PC-3 (cell line): ENCODE results near the gene ZCCHC2. TPM values are rescaled to one million over a fixed set of nuclear protein-coding genes. Genes with fewer than 3 reads are reported as not detected.

ENCODE experiments used
- ATAC-seq: fragments of 200-7000 bp; cut with Tn5 transposase; 2 replicates; pipeline ENCODE4 v1.9.1; 2020; ENCODE audit warnings: mild to moderate bottlenecking, moderate library complexity
- BruUV-seq: library from RNA; stranded (reverse); fragments of 400-500 nt; replicated peaks from 2 replicates; lab custom pipeline; 2021; lab: Mats Ljungman, UMichigan
- CTCF ChIA-PET: fragments of 300-600 bp; sonication (Branson Sonifier 250); formaldehyde crosslinking; loops from one replicate; lab custom pipeline; 2022; ENCODE audit warnings: antibody characterized with exemption; lab: Charles Lee
- POLR2A ChIA-PET: fragments of 300-600 bp; sonication (Branson Sonifier 250); formaldehyde crosslinking; loops from one replicate; lab custom pipeline; 2022; ENCODE audit warnings: antibody characterized with exemption; ENCODE audit not compliant: unreplicated experiment; lab: Charles Lee
- DNase-seq: peaks from one replicate; pipeline ENCODE4 v3.0.0-alpha.2; 2015
- H2AFZ ChIP-seq: fragments of 300-600 bp; sonication (generic); 2 replicates; pipeline ENCODE4 v1.6.0; 2016; ENCODE audit warnings: antibody characterized with exemption, low read length
- H3F3A ChIP-seq: fragments of 300-600 bp; sonication (generic); one replicate; pipeline ENCODE4 v1.6.0; 2017; ENCODE audit warnings: antibody characterized with exemption, low read length, control low read depth, mild to moderate bottlenecking; ENCODE audit not compliant: unreplicated experiment
- H3K27ac ChIP-seq: fragments of 300-600 bp; sonication (generic); 2 replicates; pipeline ENCODE4 v1.5.1; 2016; ENCODE audit warnings: mild to moderate bottlenecking, low read length
- H3K27me3 ChIP-seq: fragments of 300-600 bp; sonication (generic); 2 replicates; pipeline ENCODE4 v1.6.1; 2016; ENCODE audit warnings: low read length, mixed read lengths
- H3K36me3 ChIP-seq: fragments of 300-600 bp; sonication (generic); 2 replicates; pipeline ENCODE4 v1.6.1; 2016; ENCODE audit warnings: low read depth, mixed run types, low read length, mixed read lengths
- H3K4me1 ChIP-seq: fragments of 300-600 bp; sonication (generic); 2 replicates; pipeline ENCODE4 v1.5.1; 2016; ENCODE audit warnings: low read length; ENCODE audit not compliant: insufficient read depth
- H3K4me2 ChIP-seq: fragments of 300-600 bp; sonication (generic); 2 replicates; pipeline ENCODE4 v1.6.0; 2016; ENCODE audit warnings: low read length
- H3K4me3 ChIP-seq: fragments of 300-600 bp; sonication (generic); 2 replicates; pipeline ENCODE4 v1.5.1; 2016; ENCODE audit warnings: mild to moderate bottlenecking, low read length, mixed read lengths
- H3K79me2 ChIP-seq: fragments of 300-600 bp; sonication (generic); 2 replicates; pipeline ENCODE4 v1.6.1; 2017; ENCODE audit warnings: low read length, mixed read lengths
- H3K9ac ChIP-seq: fragments of 300-600 bp; sonication (generic); 2 replicates; pipeline ENCODE4 v1.6.0; 2016; ENCODE audit warnings: mild to moderate bottlenecking, low read length
- H3K9me2 ChIP-seq: fragments of 300-600 bp; sonication (generic); replicated peaks from 2 replicates; pipeline ENCODE4 v1.6.1; 2016; ENCODE audit warnings: mixed run types, low read length, mixed read lengths
- H3K9me3 ChIP-seq: fragments of 300-600 bp; sonication (generic); 2 replicates; pipeline ENCODE4 v1.6.1; 2016; ENCODE audit warnings: low read length, mixed read lengths
- H4K20me1 ChIP-seq: fragments of 300-600 bp; sonication (generic); 2 replicates; pipeline ENCODE4 v1.6.1; 2016; ENCODE audit warnings: low read length, mixed read lengths
- CTCF ChIP-seq: fragments of 300-600 bp; sonication (generic); conservative IDR thresholded peaks from 2 replicates; pipeline ENCODE4 v1.5.1; 2017; ENCODE audit warnings: antibody characterized with exemption, low read depth, mild to moderate bottlenecking, low read length
- EZH2 ChIP-seq: fragments of 300-600 bp; sonication (generic); IDR thresholded peaks from one replicate; pipeline ENCODE4 v1.6.1; 2017; ENCODE audit warnings: antibody characterized with exemption, mild to moderate bottlenecking, low read length; ENCODE audit not compliant: unreplicated experiment
- EZH2phosphoT487 ChIP-seq: fragments of 300-600 bp; sonication (generic); IDR thresholded peaks from 2 replicates; pipeline ENCODE4 v1.6.1; 2018; ENCODE audit warnings: mild to moderate bottlenecking, antibody characterized with exemption, low read length, borderline replicate concordance
- intact Hi-C: fragments of 100-400 bp; cut with micrococcal nuclease; formaldehyde crosslinking; loops from 2 replicates; pipeline ENCODE4 v1.9.0; 2023
- total RNA-seq: library from RNA; depleted of rRNA; stranded (reverse); fragments of >200 nt; gene quantifications from 2 replicates; pipeline ENCODE4 v1.2.3, GENCODE V29; 2014

The ZCCHC2 gene
- total RNA-seq, 1 experiment from 2014 or later: 17.3 TPM

GRCh38 chr18:62614494-62614893 is 91.7 kb downstream of the ZCCHC2 start:
- no TSS peak for BruUV-seq
- CTCF ChIA-PET: interaction anchor here (0.5 kb wide), 1 partner anchor 101 kb away, joined by 8 read pairs; the partner anchor contains the start of gene PHLPP1
- intact Hi-C loops: no loop called here

DNA sequence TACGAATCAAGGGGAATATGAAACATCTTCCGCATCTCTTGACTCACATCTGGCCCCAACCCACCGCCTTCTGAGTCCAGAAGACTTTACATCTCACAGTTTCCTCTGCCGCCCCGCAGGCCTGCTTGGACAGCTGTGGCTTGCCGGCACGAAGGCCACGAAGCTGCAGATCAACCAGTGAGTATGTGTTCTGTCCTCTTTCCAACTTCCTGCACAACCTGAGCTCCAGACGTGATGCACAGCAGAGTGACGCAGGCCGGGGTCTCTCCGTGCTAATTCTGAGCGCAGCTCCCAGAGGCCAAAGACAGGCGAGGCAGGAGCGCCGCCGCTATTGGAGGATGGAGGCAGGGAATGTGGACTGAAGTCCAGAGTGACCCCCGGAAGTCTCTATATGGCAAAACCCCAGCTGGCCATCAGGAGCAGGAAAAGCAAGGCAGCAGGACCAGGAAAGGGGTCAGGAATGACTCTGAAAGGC is 93.5 kb downstream of the ZCCHC2 start:
- no peak overlapping the region for H3K4me3 ChIP-seq
- ATAC-seq: no peak
- POLR2A ChIA-PET: no interaction called here
- no peak overlapping the region for H3K4me2 ChIP-seq
- H3K9ac ChIP-seq: no peak overlapping the region
- TF ChIP-seq CTCF (no peak), EZH2 (no peak), EZH2phosphoT487 (no peak)
- H3K9me3 ChIP-seq: no peaks in the 10 kb centered on the region
- BruUV-seq: no TSS peak
- no peaks in the 10 kb centered on the region for H4K20me1 ChIP-seq
- intact Hi-C loops: no loop called here
- CTCF ChIA-PET: no interaction called here
- H3K27me3 ChIP-seq: no peaks in the 10 kb centered on the region; the same call in 1 of the 2 replicates
- H3K4me1 ChIP-seq: no peaks in the 10 kb centered on the region
- H3K27ac ChIP-seq: no peak overlapping the region
- no peaks in the 10 kb centered on the region for H3K79me2 ChIP-seq
- no peaks in the 10 kb centered on the region for H3K9me2 ChIP-seq
- no peaks in the 10 kb centered on the region for H3F3A ChIP-seq
- DNase-seq: no peak
- H3K36me3 ChIP-seq: no peaks in the 10 kb centered on the region
- H2AFZ ChIP-seq: no peak overlapping the region

More at GRCh38 chr18:62614494-62614893, 91.7 kb downstream of the ZCCHC2 start:
- ATAC-seq (no peak), DNase-seq (no peak)
- Histone ChIP-seq H3K9ac (no peak overlapping the region), H2AFZ (no peak overlapping the region), H3F3A (no peaks in the 10 kb centered on the region), H3K36me3 (no peaks in the 10 kb centered on the region), H3K27ac (no peak overlapping the region), H3K79me2 (no peaks in the 10 kb centered on the region), H3K9me2 (no peaks in the 10 kb centered on the region), H3K9me3 (no peaks in the 10 kb centered on the region), H3K4me2 (no peak overlapping the region), H4K20me1 (no peaks in the 10 kb centered on the region), H3K27me3 (no peaks in the 10 kb centered on the region; the same call in 1 of the 2 replicates), H3K4me1 (no peaks in the 10 kb centered on the region), H3K4me3 (no peak overlapping the region)
- TF ChIP-seq EZH2: no peak
- TF ChIP-seq CTCF: no peak
- TF ChIP-seq EZH2phosphoT487: no peak
- POLR2A ChIA-PET: no interaction called here

- H3K4me3 ChIP-seq: no peak overlapping the region
- no peaks in the 10 kb centered on the region for H3K79me2 ChIP-seq
- intact Hi-C loops: no loop called here
- no peak overlapping the region for H3K27ac ChIP-seq
- H3K9me3 ChIP-seq: no peaks in the 10 kb centered on the region
- no peaks in the 10 kb centered on the region for H4K20me1 ChIP-seq
- POLR2A ChIA-PET: no interaction called here
- no peak for ATAC-seq
- no peak overlapping the region for H2AFZ ChIP-seq
- CTCF ChIA-PET: no interaction called here
- no peak overlapping the region for H3K9ac ChIP-seq
- TF ChIP-seq CTCF (no peak), EZH2phosphoT487 (no peak), EZH2 (no peak)
- no peaks in the 10 kb centered on the region for H3F3A ChIP-seq
- no peaks in the 10 kb centered on the region for H3K4me1 ChIP-seq
- no peak overlapping the region for H3K4me2 ChIP-seq
- H3K27me3 ChIP-seq: no peaks in the 10 kb centered on the region; the same call in 1 of the 2 replicates
- DNase-seq: no peak
- no peaks in the 10 kb centered on the region for H3K9me2 ChIP-seq
- BruUV-seq: no TSS peak
- H3K36me3 ChIP-seq: no peaks in the 10 kb centered on the region
Measured at GRCh38 chr18:62617793-62618591, 95.2 kb downstream of the ZCCHC2 start.
